ENCODE data around the gene LTBP4.
A peak's percentile ranks its signal among the peaks of the same experiment; 100 is the strongest.
"Not testable (repeated sequence)": the region's sequence is repeated elsewhere in the genome, so short reads cannot be mapped to it uniquely, and the experiment has no call there.

The LTBP4 gene, protein sequence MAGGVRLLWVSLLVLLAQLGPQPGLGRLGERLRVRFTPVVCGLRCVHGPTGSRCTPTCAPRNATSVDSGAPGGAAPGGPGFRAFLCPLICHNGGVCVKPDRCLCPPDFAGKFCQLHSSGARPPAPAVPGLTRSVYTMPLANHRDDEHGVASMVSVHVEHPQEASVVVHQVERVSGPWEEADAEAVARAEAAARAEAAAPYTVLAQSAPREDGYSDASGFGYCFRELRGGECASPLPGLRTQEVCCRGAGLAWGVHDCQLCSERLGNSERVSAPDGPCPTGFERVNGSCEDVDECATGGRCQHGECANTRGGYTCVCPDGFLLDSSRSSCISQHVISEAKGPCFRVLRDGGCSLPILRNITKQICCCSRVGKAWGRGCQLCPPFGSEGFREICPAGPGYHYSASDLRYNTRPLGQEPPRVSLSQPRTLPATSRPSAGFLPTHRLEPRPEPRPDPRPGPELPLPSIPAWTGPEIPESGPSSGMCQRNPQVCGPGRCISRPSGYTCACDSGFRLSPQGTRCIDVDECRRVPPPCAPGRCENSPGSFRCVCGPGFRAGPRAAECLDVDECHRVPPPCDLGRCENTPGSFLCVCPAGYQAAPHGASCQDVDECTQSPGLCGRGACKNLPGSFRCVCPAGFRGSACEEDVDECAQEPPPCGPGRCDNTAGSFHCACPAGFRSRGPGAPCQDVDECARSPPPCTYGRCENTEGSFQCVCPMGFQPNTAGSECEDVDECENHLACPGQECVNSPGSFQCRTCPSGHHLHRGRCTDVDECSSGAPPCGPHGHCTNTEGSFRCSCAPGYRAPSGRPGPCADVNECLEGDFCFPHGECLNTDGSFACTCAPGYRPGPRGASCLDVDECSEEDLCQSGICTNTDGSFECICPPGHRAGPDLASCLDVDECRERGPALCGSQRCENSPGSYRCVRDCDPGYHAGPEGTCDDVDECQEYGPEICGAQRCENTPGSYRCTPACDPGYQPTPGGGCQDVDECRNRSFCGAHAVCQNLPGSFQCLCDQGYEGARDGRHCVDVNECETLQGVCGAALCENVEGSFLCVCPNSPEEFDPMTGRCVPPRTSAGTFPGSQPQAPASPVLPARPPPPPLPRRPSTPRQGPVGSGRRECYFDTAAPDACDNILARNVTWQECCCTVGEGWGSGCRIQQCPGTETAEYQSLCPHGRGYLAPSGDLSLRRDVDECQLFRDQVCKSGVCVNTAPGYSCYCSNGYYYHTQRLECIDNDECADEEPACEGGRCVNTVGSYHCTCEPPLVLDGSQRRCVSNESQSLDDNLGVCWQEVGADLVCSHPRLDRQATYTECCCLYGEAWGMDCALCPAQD (N-terminal part only)

DNA sequence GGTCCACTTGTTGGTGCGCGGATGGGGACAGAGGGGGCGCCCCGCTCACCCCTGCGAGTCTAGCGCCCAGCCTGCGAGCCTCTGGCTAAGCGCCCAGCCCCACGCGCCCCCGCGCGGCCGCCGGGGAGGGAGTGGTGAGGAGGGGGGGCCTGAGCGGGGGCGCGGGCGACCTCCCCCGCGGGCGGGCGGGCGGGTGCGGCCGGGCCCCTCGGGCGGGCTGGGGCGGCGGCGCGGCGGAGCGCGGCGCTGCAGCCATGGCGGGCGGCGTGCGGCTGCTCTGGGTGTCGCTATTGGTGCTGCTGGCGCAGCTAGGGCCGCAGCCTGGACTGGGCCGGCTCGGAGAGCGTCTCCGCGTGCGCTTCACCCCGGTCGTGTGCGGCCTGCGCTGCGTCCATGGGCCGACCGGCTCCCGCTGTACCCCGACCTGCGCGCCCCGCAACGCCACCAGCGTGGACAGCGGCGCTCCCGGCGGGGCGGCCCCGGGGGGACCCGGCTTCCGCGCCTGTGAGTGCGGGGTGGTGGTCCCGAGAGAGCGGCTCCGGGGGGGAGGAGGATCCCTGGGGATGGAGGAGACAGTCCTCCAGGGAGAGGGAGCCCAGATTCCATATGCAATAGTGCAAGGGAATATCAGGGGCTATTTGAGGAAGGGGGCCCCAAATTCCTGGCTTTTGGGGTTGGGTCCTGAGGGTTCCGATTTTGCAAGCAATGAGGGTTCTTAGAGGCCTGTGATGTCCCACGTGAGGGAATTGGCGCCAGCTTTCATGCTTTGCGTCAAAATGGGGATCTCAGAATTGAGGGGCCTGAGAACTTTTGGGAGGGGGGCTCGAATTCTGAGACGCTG, at the start of gene LTBP4:
Gene LTBP4, plus strand, starts transcription at position 236 of the 841 bp plus-strand sequence. Its CDS starts 19 bp downstream, at position 255.
- DNase-seq (ENCODE audit: low read depth in 3 of 3), result no peak

DNA sequence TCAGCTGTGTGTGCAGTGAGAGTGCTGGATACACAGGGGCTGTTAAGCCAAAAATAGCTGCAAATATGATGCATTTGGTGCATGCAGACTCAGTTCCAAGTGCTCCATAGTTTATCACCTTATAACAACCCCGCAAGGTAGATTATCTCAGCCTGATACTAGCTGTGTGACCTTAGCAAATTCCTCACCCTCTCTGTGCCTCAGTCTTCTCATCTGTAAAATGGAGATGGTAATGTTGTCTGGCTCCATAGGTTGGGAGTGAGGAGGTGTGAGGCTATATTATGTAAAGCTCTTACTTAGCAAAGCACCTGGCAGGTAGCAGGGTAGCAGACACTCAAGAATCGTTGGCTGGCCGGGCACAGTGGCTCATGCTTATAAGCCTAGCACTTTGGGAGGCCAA, 48.3 kb upstream of the LTBP4 start:
- no peak for DNase-seq (ENCODE audit: low read depth in 3 of 3)

DNA sequence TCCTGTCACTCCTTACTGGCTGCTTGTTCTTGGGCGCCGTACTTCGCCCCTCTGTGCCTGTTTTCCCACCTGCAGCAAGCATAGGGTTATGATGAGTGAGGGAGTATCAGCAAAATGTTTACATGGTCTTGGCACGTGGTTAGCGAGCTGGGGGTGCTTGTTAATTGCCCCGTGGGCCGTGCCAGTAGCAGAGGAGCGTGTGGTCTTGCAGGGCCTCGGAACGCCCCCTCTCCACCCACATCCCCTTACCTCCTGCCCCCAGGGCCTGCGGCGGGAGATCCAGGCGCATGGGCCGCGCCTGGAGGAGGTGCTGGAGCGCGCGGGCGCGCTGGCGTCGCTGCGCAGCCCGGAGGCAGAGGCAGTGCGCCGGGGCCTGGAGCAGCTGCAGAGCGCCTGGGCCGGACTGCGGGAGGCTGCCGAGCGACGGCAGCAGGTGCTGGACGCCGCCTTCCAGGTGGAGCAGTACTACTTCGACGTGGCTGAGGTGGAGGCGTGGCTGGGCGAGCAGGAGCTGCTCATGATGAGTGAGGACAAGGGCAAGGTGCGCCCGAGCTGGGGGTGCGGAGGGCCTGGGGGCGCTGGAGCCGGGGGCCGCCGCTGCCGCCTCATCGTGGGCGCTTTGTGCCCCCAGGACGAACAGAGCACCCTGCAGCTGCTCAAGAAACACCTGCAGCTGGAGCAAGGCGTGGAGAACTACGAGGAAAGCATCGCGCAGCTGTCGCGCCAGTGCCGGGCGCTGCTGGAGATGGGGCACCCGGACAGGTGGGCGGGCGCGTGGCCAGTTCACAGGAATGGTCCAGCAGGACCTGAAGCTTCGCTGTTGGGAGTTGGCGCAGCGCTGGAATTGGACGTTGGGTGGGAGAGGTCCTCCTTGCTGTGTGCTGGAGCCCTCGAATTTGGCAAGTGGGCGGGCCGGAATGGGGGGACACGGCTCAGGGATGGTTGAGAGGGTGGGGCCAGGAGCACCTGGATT, 47.0 kb upstream of the LTBP4 start:
- no peak for DNase-seq (ENCODE audit: low read depth in 3 of 3)

DNA sequence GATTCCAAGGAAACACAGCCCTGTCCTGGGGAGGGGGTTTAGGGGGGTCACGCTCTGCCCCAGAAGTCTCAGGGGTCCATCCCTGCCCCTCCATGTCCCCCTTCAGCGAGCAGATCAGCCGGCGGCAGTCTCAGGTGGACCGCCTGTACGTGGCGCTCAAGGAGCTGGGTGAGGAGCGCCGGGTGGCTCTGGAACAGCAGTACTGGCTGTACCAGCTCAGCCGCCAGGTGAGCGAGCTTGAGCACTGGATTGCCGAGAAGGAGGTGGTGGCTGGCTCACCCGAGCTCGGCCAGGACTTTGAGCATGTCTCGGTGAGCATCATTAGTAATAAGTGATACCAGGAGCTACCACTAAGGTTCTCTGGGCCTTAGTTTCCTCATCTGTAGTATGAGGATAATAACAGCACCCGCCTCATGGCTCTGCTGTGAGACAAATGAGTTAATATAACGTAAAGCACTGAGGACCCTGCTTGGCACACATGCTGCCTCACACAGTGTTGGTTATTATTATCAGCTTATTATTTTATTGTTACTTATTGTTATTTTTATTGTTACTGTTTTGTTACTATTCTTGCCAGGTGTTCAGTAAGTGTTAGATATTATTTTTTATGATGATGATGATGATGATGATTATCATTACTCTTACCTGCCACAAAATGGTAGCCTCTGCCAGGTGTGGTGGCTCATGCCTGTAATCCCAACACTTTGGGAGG, 45.0 kb upstream of the LTBP4 start:
- DNase-seq (ENCODE audit: low read depth in 3 of 3), result no peak

DNA sequence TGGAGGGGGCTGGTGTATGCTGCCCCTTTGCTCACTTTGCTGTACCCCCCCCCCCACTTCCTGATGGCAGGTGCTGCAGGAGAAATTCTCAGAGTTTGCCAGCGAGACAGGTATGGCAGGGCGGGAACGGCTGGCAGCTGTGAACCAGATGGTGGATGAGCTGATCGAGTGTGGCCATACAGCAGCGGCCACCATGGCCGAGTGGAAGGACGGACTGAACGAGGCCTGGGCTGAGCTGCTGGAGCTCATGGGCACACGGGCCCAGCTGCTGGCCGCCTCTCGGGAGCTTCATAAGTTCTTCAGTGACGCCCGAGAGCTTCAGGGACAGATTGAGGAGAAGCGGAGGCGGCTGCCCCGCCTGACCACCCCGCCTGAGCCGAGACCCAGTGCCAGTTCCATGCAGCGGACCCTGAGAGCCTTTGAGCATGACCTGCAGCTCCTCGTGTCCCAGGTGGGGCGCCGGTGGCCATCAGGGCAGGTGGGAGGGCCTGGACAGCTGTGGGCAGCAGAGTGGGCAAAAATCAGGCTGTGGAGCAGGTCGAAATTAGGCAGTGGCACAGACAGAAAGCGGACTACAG, 44.1 kb upstream of the LTBP4 start:
- no peak for DNase-seq (ENCODE audit: low read depth in 3 of 3)

DNA sequence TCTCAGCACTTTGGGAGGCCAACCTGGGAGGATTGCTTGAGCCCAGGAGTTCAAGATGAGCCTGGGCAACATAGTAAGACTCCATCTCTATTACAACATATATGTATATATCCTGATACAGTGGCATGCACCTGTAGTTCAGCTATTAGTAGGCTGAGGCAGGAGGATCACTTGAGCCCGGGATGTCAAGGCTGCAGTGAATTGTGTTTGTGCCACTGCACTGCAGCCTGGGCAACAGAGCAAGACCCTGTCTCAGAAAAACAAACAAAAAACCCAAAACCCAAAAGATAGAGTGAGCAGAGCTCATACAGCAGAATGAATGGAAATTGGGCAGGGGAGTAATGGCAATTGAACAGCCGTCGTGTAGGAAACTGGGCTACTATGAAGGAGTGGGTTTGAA, 41.8 kb upstream of the LTBP4 start:
- no peak for DNase-seq (ENCODE audit: low read depth in 3 of 3)

DNA sequence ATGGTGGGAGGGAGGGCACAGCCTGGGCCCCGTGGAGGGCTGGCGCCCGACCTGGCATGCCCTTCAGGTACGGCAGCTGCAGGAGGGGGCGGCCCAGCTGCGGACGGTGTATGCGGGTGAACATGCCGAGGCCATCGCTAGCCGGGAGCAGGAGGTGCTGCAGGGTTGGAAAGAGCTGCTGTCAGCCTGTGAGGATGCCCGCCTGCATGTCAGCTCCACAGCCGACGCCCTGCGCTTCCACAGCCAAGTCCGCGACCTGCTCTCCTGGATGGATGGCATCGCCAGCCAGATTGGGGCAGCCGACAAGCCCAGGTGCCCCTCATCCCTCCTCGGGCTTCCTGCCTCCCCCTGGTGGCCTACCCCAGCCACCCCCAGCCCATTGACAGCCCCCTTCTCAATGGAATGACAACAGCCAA, 41.1 kb upstream of the LTBP4 start:
- DNase-seq (ENCODE audit: low read depth in 3 of 3), result no peak

DNA sequence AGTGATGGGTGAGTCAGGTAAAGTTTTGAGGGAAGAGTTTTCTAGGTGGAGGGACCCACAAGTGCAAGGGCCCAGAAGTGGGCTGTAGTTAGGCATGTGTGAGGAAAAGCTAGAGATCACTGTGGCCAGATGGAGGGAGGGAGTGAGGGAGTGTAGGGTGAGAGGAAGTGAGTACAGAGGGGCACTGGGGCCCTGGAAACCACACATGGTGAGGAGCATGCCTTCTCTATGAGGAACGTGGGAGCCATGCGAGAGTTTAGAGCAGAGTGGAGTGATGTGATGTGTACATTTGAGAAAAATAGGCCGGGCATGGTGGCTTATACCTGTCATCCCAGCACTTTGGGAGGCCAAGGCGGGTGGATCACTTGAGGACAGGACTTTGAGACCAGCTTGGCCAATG, 39.2 kb upstream of the LTBP4 start:
- no peak for DNase-seq (ENCODE audit: low read depth in 3 of 3)

DNA sequence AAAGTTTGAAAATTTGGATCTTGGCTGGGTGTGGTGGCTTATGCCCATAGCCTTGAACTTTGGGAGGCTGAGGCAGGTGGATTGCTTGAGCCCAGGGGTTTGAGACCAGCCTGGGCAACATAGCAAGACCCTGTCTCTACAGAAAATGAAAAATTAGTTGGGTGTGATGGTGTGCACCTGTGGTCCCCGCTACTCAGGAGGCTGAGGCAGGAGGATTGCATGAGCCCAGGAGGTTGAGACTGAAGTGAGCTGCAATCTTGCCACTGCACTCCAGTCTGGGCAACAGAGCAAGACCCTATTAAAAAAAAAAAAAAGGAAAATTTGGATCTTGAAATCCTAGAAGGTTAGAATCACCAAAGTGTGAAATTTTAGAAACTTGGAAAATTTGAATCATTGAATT, 36.6 kb upstream of the LTBP4 start:
- DNase-seq (ENCODE audit: low read depth in 3 of 3), result not testable (repeated sequence)

DNA sequence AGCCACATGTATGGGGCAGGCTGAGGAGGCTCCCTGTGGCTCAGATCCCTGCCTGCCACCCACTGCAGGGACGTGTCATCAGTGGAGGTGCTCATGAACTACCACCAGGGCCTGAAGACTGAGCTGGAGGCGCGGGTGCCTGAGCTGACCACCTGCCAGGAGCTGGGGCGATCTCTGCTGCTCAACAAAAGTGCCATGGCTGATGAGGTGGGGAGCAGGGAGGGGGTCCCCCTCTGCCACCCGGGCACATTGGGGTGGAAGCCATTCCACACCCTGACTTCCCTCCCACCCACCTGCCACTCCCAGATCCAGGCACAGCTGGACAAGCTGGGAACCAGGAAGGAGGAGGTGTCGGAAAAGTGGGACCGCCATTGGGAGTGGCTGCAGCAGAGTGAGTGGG, 35.8 kb upstream of the LTBP4 start:
- DNase-seq (ENCODE audit: low read depth in 3 of 3), result no peak

DNA sequence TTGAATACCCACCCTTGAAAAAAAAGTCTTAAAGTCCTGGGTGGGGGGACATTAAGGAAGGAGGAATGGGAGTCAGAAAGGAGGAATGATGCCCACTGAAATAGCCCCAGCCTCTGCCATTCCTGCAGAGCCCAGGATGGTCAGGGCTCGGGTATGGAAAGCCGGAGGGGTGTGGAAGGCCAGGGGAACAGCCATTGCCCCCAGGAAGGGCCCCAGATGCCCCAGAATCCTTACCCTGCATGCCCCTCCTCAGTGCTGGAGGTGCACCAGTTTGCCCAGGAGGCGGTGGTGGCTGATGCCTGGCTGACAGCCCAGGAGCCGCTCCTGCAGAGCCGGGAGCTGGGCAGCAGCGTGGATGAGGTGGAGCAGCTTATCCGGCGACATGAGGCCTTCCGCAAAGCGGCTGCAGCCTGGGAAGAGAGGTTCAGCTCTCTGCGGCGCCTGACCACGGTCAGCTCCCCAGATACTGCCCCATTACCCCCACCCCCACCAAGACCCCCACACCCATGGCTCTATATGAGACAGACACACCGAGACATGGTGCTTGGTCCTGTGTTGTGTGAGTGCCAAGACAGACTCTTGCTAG, 35.2 kb upstream of the LTBP4 start:
- DNase-seq (ENCODE audit: low read depth in 3 of 3), result no peak

DNA sequence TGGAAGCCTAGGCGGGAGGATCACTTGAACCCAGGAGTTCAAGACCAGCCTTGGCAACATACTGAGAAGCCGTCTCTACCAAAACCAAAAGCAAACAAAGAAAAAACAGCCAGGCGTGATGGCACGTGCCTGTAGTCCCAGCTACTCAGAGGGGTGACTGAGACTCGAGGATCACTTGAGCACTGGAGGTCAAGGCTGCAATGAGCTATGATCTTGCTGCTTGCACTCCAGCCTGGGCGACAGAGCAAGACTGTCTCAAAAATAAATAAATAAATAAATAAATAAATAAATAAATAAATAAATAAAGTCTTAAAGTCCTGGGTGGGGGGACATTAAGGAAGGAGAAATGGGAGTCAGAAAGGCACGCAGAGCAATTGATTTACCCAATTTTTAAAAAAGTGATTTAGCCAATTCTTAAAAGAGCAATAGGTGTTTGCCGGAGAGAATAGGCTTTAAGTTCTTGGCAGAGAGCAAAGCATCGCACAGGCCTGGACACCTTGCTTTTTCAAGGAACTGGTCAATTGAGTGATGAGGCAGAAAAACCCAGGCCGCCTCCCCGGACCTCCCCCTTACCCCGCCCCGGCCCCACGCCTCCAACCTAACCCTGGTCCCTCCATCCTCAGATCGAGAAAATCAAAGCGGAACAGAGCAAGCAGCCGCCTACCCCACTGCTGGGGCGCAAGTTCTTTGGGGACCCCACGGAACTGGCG, 34.0 kb upstream of the LTBP4 start:
- DNase-seq (ENCODE audit: low read depth in 3 of 3), result no peak

DNA sequence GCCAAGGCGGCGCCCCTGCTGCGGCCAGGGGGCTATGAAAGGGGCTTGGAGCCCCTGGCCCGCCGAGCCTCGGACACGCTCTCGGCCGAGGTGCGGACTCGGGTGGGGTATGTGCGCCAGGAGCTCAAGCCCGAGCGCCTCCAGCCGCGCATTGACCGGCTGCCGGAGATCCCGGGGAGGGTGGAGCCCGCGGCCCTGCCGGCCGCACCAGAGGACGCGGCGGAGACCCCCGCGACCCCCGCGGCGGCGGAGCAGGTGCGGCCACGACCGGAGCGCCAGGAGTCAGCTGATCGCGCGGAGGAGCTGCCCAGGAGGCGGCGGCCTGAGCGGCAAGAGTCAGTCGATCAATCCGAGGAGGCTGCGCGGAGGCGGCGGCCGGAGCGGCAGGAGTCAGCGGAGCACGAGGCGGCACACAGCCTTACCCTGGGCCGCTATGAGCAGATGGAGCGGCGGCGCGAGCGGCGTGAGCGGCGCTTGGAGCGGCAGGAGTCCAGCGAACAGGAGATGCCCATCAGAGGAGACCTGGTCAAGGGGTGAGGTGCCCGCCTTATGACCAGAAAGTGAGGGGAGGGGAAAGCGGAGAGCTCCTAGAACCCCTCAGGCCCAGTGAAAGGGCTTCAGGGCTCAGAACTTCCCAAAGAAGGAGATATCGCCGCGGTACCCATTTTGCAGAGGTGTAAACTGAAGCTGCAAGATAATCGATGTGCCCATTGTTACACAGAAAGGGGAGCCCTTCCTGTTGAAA, 33.2 kb upstream of the LTBP4 start:
- DNase-seq (ENCODE audit: low read depth in 3 of 3), result no peak

DNA sequence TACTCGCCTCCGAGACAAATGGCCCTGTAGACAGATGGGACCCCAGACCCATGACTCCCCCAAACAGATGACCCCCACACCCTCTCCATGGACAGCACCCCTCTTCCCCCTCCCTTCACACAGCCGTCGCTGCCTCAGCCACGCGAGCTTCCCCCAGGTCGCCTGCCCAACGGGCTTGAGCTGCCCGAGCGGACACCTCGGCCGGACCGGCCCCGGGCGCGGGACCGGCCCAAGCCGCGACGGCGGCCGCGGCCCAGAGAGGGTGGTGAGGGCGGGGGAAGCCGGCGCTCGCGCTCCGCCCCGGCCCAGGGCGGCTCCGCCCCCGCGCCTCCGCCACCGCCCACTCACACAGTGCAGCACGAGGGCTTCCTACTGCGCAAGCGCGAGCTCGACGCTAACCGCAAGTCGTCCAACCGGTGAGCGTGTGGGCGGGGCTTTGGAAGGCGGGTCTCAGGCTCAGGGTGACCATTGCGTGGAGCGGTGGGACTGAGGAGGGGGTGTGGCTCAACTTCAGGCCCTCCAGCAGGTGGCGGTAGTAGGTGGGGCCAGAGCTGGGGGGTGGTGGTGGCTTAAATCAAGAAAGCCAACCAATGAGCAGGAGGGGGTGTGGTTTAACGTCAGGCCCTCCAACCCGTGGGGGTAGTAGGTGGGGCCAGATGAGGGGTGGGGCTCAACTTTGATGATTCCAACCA, 30.7 kb upstream of the LTBP4 start:
- peak; percentile 88 to 92 (median 88) for DNase-seq (ENCODE audit: low read depth in 3 of 3)

DNA sequence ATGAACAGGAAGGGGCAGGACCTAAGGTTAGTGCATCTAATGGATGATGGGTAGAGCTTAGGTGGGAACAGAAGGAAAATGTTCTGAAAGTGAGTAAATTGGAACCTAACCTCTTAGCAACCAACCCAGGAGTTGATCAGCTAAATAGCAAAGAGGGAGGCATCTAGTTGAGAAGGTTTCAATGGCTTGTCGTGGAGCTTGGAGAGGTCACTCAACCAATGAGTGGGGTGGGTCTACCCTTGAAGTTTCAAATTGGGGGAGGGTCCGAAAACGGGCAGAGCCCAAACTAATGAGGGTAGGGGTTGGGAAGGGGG, 30.2 kb upstream of the LTBP4 start:
- DNase-seq (ENCODE audit: low read depth in 3 of 3), result no peak

DNA sequence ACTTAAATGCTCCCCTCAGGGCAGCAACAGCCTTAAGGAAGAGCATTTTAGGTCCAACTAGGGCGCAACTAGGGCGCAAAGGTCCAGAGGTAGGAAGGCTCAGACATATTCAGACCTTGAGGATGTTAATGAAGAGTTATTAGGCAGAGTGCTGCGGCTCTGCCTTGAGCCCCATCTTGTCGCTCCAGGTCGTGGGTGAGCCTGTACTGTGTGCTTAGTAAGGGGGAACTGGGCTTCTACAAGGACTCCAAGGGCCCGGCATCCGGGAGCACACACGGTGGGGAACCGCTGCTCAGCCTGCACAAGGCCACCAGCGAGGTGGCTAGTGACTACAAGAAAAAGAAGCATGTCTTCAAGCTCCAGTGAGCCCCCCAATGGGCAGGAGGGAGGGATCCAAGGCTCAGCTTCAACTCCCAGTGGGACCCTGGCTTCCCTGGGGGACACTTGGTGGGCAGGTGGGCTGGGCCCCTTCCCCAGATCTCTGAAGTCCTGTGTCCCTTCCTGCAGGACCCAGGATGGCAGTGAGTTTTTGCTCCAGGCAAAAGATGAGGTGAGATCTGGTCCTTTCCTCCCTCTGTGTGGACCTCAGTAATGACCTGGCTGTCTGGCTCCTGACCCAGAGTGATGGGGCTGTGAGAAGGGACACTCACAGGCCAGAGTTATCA, 29.2 kb upstream of the LTBP4 start:
- DNase-seq (ENCODE audit: low read depth in 3 of 3), result no peak
